Endothelial cell (in vitro differentiated cells): Measurements from ENCODE around the gene SLC25A23. TPM values are rescaled to one million over a fixed set of nuclear protein-coding genes. Genes with fewer than 3 reads are reported as not detected.

Experiments
- DNase-seq: peaks from one replicate; pipeline ENCODE4 v3.0.0; 2021; ENCODE audit warnings: low spot score
- H3K27ac Mint-ChIP-seq: one replicate; pipeline ENCODE4 v1.8.0; 2021; ENCODE audit warnings: mixed read lengths, inconsistent platforms; ENCODE audit not compliant: unreplicated experiment
- H3K27me3 Mint-ChIP-seq: one replicate; pipeline ENCODE4 v1.8.0; 2021; ENCODE audit warnings: mild to moderate bottlenecking, moderate library complexity, mixed read lengths, inconsistent platforms; ENCODE audit not compliant: unreplicated experiment
- H3K36me3 Mint-ChIP-seq: one replicate; pipeline ENCODE4 v1.8.0; 2021; ENCODE audit warnings: mild to moderate bottlenecking, low read depth, mixed read lengths, inconsistent platforms; ENCODE audit not compliant: unreplicated experiment
- H3K4me1 Mint-ChIP-seq: one replicate; pipeline ENCODE4 v1.8.0; 2021; ENCODE audit warnings: mild to moderate bottlenecking, mixed read lengths, inconsistent platforms; ENCODE audit not compliant: unreplicated experiment
- H3K4me3 Mint-ChIP-seq: one replicate; pipeline ENCODE4 v1.8.0; 2021; ENCODE audit warnings: mild to moderate bottlenecking, mixed read lengths, inconsistent platforms; ENCODE audit not compliant: unreplicated experiment
- H3K9me3 Mint-ChIP-seq: one replicate; pipeline ENCODE4 v1.8.0; 2021; ENCODE audit warnings: mixed read lengths, inconsistent platforms; ENCODE audit not compliant: unreplicated experiment
- total RNA-seq: library from RNA; stranded (reverse); fragmentation: NEBNext Ultra II Directional; extraction: Animal tissue kit (Norgen Biotek cat#: 25700); gene quantifications from one replicate; pipeline ENCODE4 v1.2.1, GENCODE V29; 2021; ENCODE audit not compliant: unreplicated experiment
- TF ChIP-seq, protein P1 (sequence below): fragments of 200-600 bp; sonication (generic); IDR thresholded peaks from one replicate; pipeline ENCODE4 v1.5.0; 2021; ENCODE audit warnings: antibody characterized with exemption; ENCODE audit not compliant: unreplicated experiment

Gene SLC25A23
- total RNA-seq, 1 donor from 2014 or later, result 20.7 TPM

DNA sequence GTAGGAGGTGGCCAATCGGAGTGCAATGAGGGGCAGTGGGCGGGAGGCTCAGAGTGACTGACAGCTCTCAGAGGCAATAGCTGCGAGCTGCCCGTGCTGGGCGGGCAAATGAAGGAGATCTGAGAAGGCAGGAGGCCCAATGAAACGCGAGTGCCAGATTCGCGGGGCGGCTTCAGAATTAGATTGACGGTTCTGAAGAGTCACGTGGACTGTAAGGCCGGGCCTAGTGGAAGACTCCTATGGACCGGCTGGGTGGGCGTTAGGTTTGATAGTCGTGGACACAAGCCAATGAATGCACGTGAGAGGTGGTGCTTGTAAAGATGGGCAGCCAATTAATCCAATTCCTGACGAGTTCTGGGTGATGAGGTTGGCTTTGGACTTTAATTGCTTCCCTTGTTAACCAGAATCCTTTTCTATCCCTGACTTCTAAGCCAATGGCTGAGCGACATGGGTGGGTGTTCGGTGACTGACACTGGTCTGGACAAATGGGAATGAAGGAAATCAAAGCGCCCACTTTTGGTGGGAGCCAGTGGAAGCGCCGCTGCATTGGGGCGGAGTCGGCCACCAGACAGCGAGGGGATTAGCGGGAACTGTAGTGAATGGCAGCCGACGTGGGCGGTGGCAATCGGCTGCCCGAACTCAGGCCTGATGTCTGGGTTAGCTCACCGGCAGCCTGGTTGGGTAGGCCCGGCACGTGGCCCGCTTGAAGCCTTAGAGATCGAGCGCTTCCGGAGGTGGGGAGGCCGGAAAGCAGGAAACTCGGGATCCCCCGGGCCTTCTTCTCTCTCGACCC is 34.5 kb downstream of the SLC25A23 start:
- Mint-ChIP-seq H3K27me3 (peaks cover 18% of the 10 kb centered on the region), H3K9me3 (peaks cover 6% of the 10 kb centered on the region), H3K27ac (peak overlapping the region; percentile 80), H3K4me3 (peak overlapping the region; percentile 90), H3K36me3 (peaks cover 21% of the 10 kb centered on the region), H3K4me1 (peaks cover 15% of the 10 kb centered on the region)
- DNase-seq, result peak; percentile 98
- TF ChIP-seq, protein P1, sequence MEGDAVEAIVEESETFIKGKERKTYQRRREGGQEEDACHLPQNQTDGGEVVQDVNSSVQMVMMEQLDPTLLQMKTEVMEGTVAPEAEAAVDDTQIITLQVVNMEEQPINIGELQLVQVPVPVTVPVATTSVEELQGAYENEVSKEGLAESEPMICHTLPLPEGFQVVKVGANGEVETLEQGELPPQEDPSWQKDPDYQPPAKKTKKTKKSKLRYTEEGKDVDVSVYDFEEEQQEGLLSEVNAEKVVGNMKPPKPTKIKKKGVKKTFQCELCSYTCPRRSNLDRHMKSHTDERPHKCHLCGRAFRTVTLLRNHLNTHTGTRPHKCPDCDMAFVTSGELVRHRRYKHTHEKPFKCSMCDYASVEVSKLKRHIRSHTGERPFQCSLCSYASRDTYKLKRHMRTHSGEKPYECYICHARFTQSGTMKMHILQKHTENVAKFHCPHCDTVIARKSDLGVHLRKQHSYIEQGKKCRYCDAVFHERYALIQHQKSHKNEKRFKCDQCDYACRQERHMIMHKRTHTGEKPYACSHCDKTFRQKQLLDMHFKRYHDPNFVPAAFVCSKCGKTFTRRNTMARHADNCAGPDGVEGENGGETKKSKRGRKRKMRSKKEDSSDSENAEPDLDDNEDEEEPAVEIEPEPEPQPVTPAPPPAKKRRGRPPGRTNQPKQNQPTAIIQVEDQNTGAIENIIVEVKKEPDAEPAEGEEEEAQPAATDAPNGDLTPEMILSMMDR, result no peak

DNA sequence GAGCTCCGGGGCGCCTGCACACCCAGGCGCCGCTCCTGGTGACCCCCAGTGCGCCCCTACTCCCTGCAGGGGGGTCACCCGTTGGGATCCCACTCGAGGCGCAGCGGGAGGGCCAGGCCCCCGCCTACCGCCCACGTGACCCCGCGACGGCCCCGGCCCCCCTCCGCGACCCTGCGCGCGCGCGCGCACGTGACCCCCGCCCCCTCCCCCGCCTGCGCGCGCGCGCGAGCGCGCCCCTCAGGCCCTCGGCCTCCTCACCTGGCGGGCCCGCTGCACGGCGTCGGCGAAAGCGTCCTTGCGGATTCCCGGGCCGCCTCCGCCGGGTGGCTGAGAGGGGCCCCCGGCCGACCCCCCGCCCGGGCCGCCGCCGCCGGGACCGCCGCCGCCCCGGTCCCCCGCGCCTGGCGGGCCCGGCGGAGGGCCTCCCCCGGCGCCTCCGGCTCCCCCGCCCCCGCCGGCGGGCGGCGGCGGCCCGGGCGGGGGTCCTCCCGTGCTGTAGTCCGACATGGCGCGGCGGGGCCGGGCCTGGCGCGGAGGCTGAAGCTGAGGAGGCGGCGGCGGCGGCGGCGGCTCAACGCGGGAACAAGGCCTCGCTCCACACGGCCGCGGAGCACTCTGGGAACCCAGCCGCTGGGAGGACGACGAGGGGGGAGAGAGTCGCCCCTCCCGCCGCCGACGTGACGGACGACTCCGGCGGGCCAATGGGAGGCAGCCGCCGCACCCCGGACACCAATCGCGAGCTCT is 35.2 kb downstream of the SLC25A23 start, which contains the start of gene KHSRP:
KHSRP (minus strand) TSS at position 617 of the 744 bp plus-strand sequence; CDS start at position 507, 110 bp downstream.
- H3K27me3 Mint-ChIP-seq, result peaks cover 18% of the 10 kb centered on the region
- peak within 1 kb of the TSS; percentile 96 for H3K4me3 Mint-ChIP-seq
- H3K4me1 Mint-ChIP-seq, result peaks cover 15% of the 10 kb centered on the region
- TF ChIP-seq, protein P1, result no peak
- peak within 1 kb of the TSS; percentile 80 for H3K27ac Mint-ChIP-seq
- H3K36me3 Mint-ChIP-seq, result peaks cover 26% of the 10 kb centered on the region
- DNase-seq, result peak; percentile 31
- peaks cover 6% of the 10 kb centered on the region for H3K9me3 Mint-ChIP-seq

DNA sequence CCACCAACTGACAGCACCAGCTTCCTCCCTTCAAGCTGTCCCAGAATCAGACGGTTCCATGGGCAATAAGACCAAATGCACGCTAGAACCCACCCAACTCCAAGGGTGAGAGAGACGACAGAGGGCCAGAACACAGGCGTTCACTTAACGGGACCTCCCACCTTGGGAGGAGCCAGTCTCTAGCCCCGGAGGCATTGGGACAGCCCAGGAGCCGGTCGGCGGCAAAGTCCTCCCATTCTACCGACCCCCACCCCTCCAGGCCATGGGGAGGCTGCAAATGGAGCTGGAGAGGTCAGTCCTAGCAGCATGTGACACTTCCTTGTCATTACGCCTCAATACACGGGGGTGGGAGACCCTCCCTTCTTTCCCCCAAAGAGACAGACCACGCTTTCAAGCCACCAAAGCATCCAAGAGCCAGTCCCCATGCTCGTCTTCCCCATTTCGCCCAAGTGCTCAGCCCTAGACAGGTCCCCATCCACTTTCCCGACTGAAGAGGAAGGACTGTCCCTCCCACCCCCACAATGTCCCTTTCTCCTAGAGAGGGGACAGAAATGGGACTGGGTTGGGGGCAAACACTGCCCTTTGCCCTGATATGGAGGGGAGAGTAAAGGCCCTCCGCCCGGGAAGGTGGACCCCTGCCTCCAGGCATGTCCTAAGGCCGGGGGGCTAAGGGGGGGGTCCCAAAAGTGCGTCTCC is 35.9 kb downstream of the SLC25A23 start:
- Mint-ChIP-seq H3K27ac (peak overlapping the region; percentile 77), H3K4me3 (peak overlapping the region; percentile 96), H3K27me3 (peaks cover 20% of the 10 kb centered on the region), H3K9me3 (peaks cover 6% of the 10 kb centered on the region), H3K36me3 (peaks cover 26% of the 10 kb centered on the region), H3K4me1 (peaks cover 15% of the 10 kb centered on the region)
- peak; percentile 52 for DNase-seq
- TF ChIP-seq, protein P1, result no peak

DNA sequence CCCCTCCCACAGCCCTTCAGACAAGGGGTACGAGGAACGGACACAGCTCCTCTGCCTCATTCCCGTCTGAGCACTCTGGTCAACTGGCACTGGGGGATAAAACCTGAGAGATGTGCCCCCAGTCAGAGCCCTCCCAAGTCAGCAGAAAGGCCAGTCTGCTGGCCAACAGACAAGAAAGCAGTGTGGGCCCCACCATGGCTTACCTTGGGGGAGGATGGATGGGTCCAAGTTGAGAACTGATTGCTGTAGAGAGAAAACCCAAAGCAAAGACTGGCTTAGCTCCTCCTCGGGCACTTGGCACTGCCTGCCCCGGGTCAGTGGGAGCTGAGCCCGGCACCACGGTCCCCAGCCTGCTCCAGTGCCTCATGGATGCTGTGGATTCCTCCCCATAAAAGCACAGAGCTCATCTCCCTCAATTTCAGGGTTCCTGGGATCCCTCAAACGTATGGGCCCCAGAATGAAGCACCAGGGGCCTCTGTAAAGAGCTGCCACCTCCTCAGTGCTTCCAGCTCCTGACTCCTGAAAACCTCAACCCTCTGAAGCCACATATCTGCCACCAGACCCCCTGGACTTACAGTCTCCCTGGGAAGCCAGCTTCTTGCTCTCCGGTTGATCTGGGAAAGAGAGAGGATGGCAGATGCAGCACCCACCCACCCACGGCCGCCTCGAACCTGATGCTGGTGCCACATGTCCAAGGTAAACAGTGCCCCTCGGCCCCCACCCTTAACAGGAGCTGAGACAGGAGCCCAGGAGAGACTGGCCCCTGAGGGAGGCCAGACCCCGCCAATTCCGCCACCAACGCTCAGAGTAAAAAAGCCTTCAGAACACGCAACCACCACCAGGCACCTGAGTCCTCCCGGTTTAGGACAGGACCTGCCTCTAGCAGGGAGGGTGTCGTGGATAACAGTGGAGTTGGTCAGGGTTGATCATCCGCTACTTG is 38.2 kb downstream of the SLC25A23 start:
- Mint-ChIP-seq H3K4me1 (peaks cover 15% of the 10 kb centered on the region), H3K27ac (no peak overlapping the region), H3K27me3 (peaks cover 20% of the 10 kb centered on the region), H3K4me3 (peak overlapping the region; percentile 69), H3K9me3 (peaks cover 6% of the 10 kb centered on the region), H3K36me3 (peaks cover 31% of the 10 kb centered on the region)
- DNase-seq, result no peak
- TF ChIP-seq, protein P1, result no peak
